IMR-90 (cell line): ENCODE data around the gene GIPC3. TPM values are rescaled to one million over a fixed set of nuclear protein-coding genes. Genes with fewer than 3 reads are reported as not detected.

Source experiments
- ATAC-seq: fragments of 200-7000 bp; cut with Tn5 transposase; 2 replicates; pipeline ENCODE4 v1.9.1; 2020; ENCODE audit warnings: low read depth, mild to moderate bottlenecking, moderate library complexity
- BruUV-seq: library from RNA; stranded (reverse); fragments of 400-500 nt; replicated peaks from 2 replicates; lab custom pipeline; 2021; lab: Mats Ljungman, UMichigan
- CTCF ChIA-PET: fragments of 300-600 bp; formaldehyde crosslinking; extraction: SDS; loops from one replicate; lab custom pipeline; 2021; ENCODE audit warnings: antibody characterized with exemption; lab: Yijun Ruan, JAX
- POLR2A ChIA-PET: fragments of 300-600 bp; sonication (Branson Sonifier 250); formaldehyde crosslinking; loops from one replicate; lab custom pipeline; 2022; ENCODE audit warnings: antibody characterized with exemption; ENCODE audit not compliant: unreplicated experiment; lab: Charles Lee
- DNase-seq: peaks from one replicate; pipeline ENCODE4 v3.0.0; 2013
- H2AFZ ChIP-seq: replicated peaks from 2 replicates; pipeline ENCODE3; 2013; ENCODE audit warnings: low read length, mild to moderate bottlenecking; ENCODE audit not compliant: poor library complexity
- H2AK5ac ChIP-seq: 2 replicates; pipeline ENCODE4 v1.6.1; 2013; ENCODE audit warnings: low read depth, low read length, inconsistent platforms
- H2AK9ac ChIP-seq: replicated peaks from 2 replicates; pipeline ENCODE3; 2013; ENCODE audit warnings: mild to moderate bottlenecking, low read depth, low read length, moderate library complexity; ENCODE audit not compliant: poor library complexity
- H2BK120ac ChIP-seq: 2 replicates; pipeline ENCODE4 v1.6.1; 2013; ENCODE audit warnings: low read depth, low read length, inconsistent platforms
- H2BK15ac ChIP-seq: 3 replicates; pipeline ENCODE4 v1.6.1; 2013; ENCODE audit warnings: low read depth, low read length, inconsistent platforms
- H2BK20ac ChIP-seq: 2 replicates; pipeline ENCODE4 v1.6.1; 2013; ENCODE audit warnings: low read depth, mild to moderate bottlenecking, inconsistent platforms, low read length, moderate library complexity
- H2BK5ac ChIP-seq: 2 replicates; pipeline ENCODE4 v1.6.1; 2013; ENCODE audit warnings: mild to moderate bottlenecking, low read depth, low read length, inconsistent platforms; ENCODE audit not compliant: poor library complexity, severe bottlenecking
- H3K14ac ChIP-seq: replicated peaks from 2 replicates; pipeline ENCODE4 v1.6.1; 2013; ENCODE audit warnings: low read depth, low read length, inconsistent platforms
- H3K18ac ChIP-seq: 2 replicates; pipeline ENCODE4 v1.6.1; 2013; ENCODE audit warnings: low read depth, low read length, control low read depth
- H3K23ac ChIP-seq: 2 replicates; pipeline ENCODE4 v1.6.1; 2013; ENCODE audit warnings: low read depth, low read length, inconsistent platforms
- H3K27ac ChIP-seq: 2 replicates; pipeline ENCODE4 v1.5.1; 2013; ENCODE audit warnings: mild to moderate bottlenecking, control low read depth, low read length; ENCODE audit not compliant: insufficient read depth
- H3K27me3 ChIP-seq: 2 replicates; pipeline ENCODE4 v1.6.1; 2013; ENCODE audit warnings: low read length; ENCODE audit not compliant: control insufficient read depth, insufficient read depth
- H3K36me3 ChIP-seq: 2 replicates; pipeline ENCODE4 v1.6.1; 2013; ENCODE audit warnings: low read length, mixed read lengths; ENCODE audit not compliant: control insufficient read depth, insufficient read depth
- H3K4ac ChIP-seq: 2 replicates; pipeline ENCODE4 v1.6.1; 2013; ENCODE audit warnings: low read depth, low read length, inconsistent platforms
- H3K4me1 ChIP-seq: 2 replicates; pipeline ENCODE4 v1.6.1; 2013; ENCODE audit warnings: low read length, mixed read lengths; ENCODE audit not compliant: control insufficient read depth, insufficient read depth
- H3K4me2 ChIP-seq: 2 replicates; pipeline ENCODE4 v1.6.1; 2013; ENCODE audit warnings: low read depth, mild to moderate bottlenecking, control low read depth, low read length, moderate library complexity
- H3K4me3 ChIP-seq: 2 replicates; pipeline ENCODE4 v1.5.1; 2013; ENCODE audit warnings: low read depth, mild to moderate bottlenecking, control low read depth, low read length, moderate library complexity; ENCODE audit not compliant: insufficient read depth
- H3K56ac ChIP-seq: 2 replicates; pipeline ENCODE4 v1.6.1; 2013; ENCODE audit warnings: low read length, inconsistent platforms; ENCODE audit not compliant: insufficient read depth; ENCODE audit errors: extremely low read depth
- H3K79me1 ChIP-seq, 2 experiments: 2 replicates each; pipeline ENCODE4 v1.6.1; 2013; ENCODE audit warnings: low read length in 2 of 2, inconsistent platforms in 1 of 2, low read depth in 1 of 2
- H3K9ac ChIP-seq: 2 replicates; pipeline ENCODE4 v1.6.1; 2013; ENCODE audit warnings: low read depth, low read length, control low read depth
- H3K9me1 ChIP-seq: 2 replicates; pipeline ENCODE4 v1.6.1; 2013; ENCODE audit warnings: low read length, inconsistent platforms; ENCODE audit not compliant: insufficient read depth
- H3K9me3 ChIP-seq: 2 replicates; pipeline ENCODE4 v1.6.1; 2013; ENCODE audit warnings: low read length; ENCODE audit not compliant: control insufficient read depth, insufficient read depth
- H4K20me1 ChIP-seq: 2 replicates; pipeline ENCODE4 v1.6.1; 2013; ENCODE audit warnings: low read length, inconsistent platforms; ENCODE audit not compliant: insufficient read depth
- H4K5ac ChIP-seq: 2 replicates; pipeline ENCODE4 v1.6.1; 2013; ENCODE audit warnings: mild to moderate bottlenecking, low read depth, low read length, control low read depth
- H4K8ac ChIP-seq, 2 experiments: 2 replicates each; pipeline ENCODE4 v1.6.1; 2013; ENCODE audit warnings: low read depth in 2 of 2, low read length in 2 of 2, control low read depth in 1 of 2, inconsistent platforms in 1 of 2
- H4K91ac ChIP-seq: 2 replicates; pipeline ENCODE4 v1.6.1; 2013; ENCODE audit warnings: low read depth, low read length, inconsistent platforms; ENCODE audit not compliant: insufficient read depth
- CHD1 ChIP-seq: IDR thresholded peaks from 2 replicates; pipeline ENCODE4 v1.6.1; 2012; ENCODE audit warnings: low read depth, low read length, improper control_type of control experiment
- MAFK ChIP-seq: IDR thresholded peaks from 2 replicates; pipeline ENCODE4 v1.6.1; 2012; ENCODE audit warnings: low read depth, low read length, improper control_type of control experiment
- SMC3 ChIP-seq: fragments of 150-350 bp; IDR thresholded peaks from 2 replicates; pipeline ENCODE4 v1.6.1; 2016; ENCODE audit warnings: low read depth, mild to moderate bottlenecking, antibody characterized with exemption, low read length, moderate library complexity
- WGBS, 2 experiments: methylation state at CpG; one replicate each; pipeline versions ENCODE4 v1.1.5 to v1.1.7; 2013; ENCODE audit warnings: missing lambda C conversion rate in 2 of 2; ENCODE audit not compliant: insufficient read length in 1 of 2; ENCODE audit errors: extremely low coverage in 2 of 2; 5-methylcytosine and 5-hydroxymethylcytosine counted together
- dilution Hi-C: fragments of 300-500 bp; cut with HindIII; formaldehyde crosslinking; loops from one replicate; pipeline ENCODE4 v1.14.3; 2018; ENCODE audit warnings: low sequenced_read_pairs; ENCODE audit not compliant: unreplicated experiment
- in situ Hi-C: fragments of 300-500 bp; cut with MboI; formaldehyde crosslinking; loops from 3 replicates; pipeline ENCODE4 v1.14.3; 2019; ENCODE audit warnings: low sequenced_read_pairs, inconsistent platforms, mixed read lengths
- intact Hi-C: fragments of 100-400 bp; cut with micrococcal nuclease; formaldehyde crosslinking; loops from 2 replicates; pipeline ENCODE4 v1.10.0; 2022
- polyA plus RNA-seq, 3 experiments: library from polyadenylated mRNA; depleted of rRNA; stranded (reverse); fragments of >200 nt; gene quantifications; 2 replicates each; pipeline ENCODE4 v1.2.3, GENCODE V29; 2012; ENCODE audit warnings: low replicate concordance in 1 of 3
- total RNA-seq: library from RNA; depleted of rRNA; stranded (reverse); fragments of >200 nt; gene quantifications from 2 replicates; pipeline ENCODE4 v1.2.3, GENCODE V29; 2012

Gene GIPC3
- total and polyA plus RNA-seq, 2 of the 4 experiments (the other 2 are of a cell fraction): under 0.01 to 0.36 TPM

DNA sequence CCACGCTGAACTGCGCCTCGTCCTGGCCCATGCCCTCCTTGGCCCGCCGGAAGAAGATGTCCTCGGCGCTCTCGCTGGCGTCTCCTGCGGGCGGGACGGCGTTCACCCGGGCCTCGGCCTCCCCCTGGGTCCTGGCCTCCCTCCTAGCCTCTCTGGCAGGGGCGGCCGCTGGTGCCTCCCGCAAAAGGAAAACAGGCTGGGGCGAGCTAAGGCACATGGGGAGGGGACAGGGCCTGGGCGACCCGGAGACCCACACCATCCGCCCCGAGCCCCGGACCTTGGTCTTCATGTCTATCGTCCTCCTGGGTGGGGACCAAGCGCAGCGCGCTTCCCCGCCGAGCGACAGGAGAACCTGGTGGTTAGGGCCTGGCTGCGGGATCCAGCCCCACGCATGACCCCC, 27.1 kb downstream of the GIPC3 start:
- H2AK9ac ChIP-seq: no peak overlapping the region
- no peak overlapping the region for H4K5ac ChIP-seq
- H2BK15ac ChIP-seq: no peak overlapping the region
- no peak overlapping the region for H3K56ac ChIP-seq
- no peak overlapping the region for H3K23ac ChIP-seq
- no peak overlapping the region for H4K8ac ChIP-seq
- CTCF ChIA-PET: no interaction called here
- intact Hi-C loops (loop anchor here (10.0 kb wide), 1 partner anchor 288 kb away; no protein-coding TSS in a partner anchor), in situ Hi-C loops (loop anchor here (25.0 kb wide), 1 partner anchor 300 kb away; no protein-coding TSS in a partner anchor), dilution Hi-C loops (no loop called here)
- H3K9me1 ChIP-seq: 0 out of 2 replicates have a peak, but pooled peaks cover 6% of the 10 kb centered on the region
- H3K27me3 ChIP-seq: no peaks in the 10 kb centered on the region
- no peaks in the 10 kb centered on the region for H3K9me3 ChIP-seq
- H3K4me2 ChIP-seq: no peak overlapping the region
- no TSS peak for BruUV-seq
- H3K27ac ChIP-seq: no peak overlapping the region
- no peak overlapping the region for H4K91ac ChIP-seq
- peaks cover 32% of the 10 kb centered on the region for H3K36me3 ChIP-seq
- H3K18ac ChIP-seq: no peak overlapping the region
- DNase-seq: no peak
- POLR2A ChIA-PET: no interaction called here
- H2BK20ac ChIP-seq: no peak overlapping the region
- no peak overlapping the region for H3K14ac ChIP-seq
- H2BK120ac ChIP-seq: no peak overlapping the region
- no peak overlapping the region for H2AFZ ChIP-seq
- H3K79me1 ChIP-seq: peaks cover 0 to 5% of the 10 kb centered on the region in 2 experiments; a peak in 2 of 4 replicates
- no peak overlapping the region for H3K4ac ChIP-seq
- TF ChIP-seq CHD1 (no peak), SMC3 (no peak), MAFK (no peak)
- no peak overlapping the region for H2AK5ac ChIP-seq
- H2BK5ac ChIP-seq: no peak overlapping the region
- H3K9ac ChIP-seq: no peak overlapping the region
- peaks cover 5% of the 10 kb centered on the region for H3K4me1 ChIP-seq
- no peak for ATAC-seq
- H4K20me1 ChIP-seq: no peaks in the 10 kb centered on the region
- WGBS, 2 experiments: 98% methylated on average over 17 of the region's 33 CpGs; no CpG with 5 or more reads in 1 of the 2 experiments
- no peak overlapping the region for H3K4me3 ChIP-seq
